Nephron progenitor cell (in vitro differentiated cells): ENCODE measurements around the gene DAP.

ENCODE experiments used
- DNase-seq: peaks from one replicate; pipeline ENCODE4 v3.0.0; 2021
- H3K27ac Mint-ChIP-seq: 2 replicates; pipeline ENCODE4 v1.8.0; 2021; ENCODE audit warnings: mild to moderate bottlenecking, moderate library complexity, mixed read lengths
- H3K27me3 Mint-ChIP-seq: 2 replicates; pipeline ENCODE4 v1.8.0; 2021; ENCODE audit warnings: mild to moderate bottlenecking, low read depth, mixed read lengths; ENCODE audit not compliant: poor library complexity
- H3K36me3 Mint-ChIP-seq: 2 replicates; pipeline ENCODE4 v1.8.0; 2021; ENCODE audit warnings: low read depth, mixed read lengths
- H3K4me1 Mint-ChIP-seq: 2 replicates; pipeline ENCODE4 v1.8.0; 2021; ENCODE audit warnings: mixed read lengths
- H3K4me3 Mint-ChIP-seq: 2 replicates; pipeline ENCODE4 v1.8.0; 2021; ENCODE audit warnings: mild to moderate bottlenecking, moderate library complexity, mixed read lengths
- H3K9me3 Mint-ChIP-seq: 2 replicates; pipeline ENCODE4 v1.8.0; 2021; ENCODE audit warnings: mild to moderate bottlenecking, moderate library complexity, mixed read lengths
- TF ChIP-seq, protein P1 (sequence below): fragments of 200-600 bp; sonication (generic); IDR thresholded peaks from 2 replicates; pipeline ENCODE4 v1.5.0; 2021; ENCODE audit warnings: antibody characterized with exemption

Gene DAP

GRCh38 chr5:10715605-10716290 is 45.3 kb downstream of the DAP start:
- Mint-ChIP-seq H3K27me3 (no peaks in the 10 kb centered on the region), H3K36me3 (peaks cover 93% of the 10 kb centered on the region), H3K4me1 (peaks cover 14% of the 10 kb centered on the region), H3K27ac (peak overlapping the region; percentile 15), H3K4me3 (no peak overlapping the region), H3K9me3 (peaks cover 4% of the 10 kb centered on the region)
- TF ChIP-seq, protein P1, sequence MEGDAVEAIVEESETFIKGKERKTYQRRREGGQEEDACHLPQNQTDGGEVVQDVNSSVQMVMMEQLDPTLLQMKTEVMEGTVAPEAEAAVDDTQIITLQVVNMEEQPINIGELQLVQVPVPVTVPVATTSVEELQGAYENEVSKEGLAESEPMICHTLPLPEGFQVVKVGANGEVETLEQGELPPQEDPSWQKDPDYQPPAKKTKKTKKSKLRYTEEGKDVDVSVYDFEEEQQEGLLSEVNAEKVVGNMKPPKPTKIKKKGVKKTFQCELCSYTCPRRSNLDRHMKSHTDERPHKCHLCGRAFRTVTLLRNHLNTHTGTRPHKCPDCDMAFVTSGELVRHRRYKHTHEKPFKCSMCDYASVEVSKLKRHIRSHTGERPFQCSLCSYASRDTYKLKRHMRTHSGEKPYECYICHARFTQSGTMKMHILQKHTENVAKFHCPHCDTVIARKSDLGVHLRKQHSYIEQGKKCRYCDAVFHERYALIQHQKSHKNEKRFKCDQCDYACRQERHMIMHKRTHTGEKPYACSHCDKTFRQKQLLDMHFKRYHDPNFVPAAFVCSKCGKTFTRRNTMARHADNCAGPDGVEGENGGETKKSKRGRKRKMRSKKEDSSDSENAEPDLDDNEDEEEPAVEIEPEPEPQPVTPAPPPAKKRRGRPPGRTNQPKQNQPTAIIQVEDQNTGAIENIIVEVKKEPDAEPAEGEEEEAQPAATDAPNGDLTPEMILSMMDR = no peak
- DNase-seq = no peak

GRCh38 chr5:10712574-10713366 is 48.3 kb downstream of the DAP start:
- H3K27me3 Mint-ChIP-seq = no peaks in the 10 kb centered on the region
- H3K4me1 Mint-ChIP-seq = peaks cover 16% of the 10 kb centered on the region
- peaks cover 71% of the 10 kb centered on the region for H3K36me3 Mint-ChIP-seq
- H3K4me3 Mint-ChIP-seq = no peak overlapping the region
- no peak for DNase-seq
- H3K9me3 Mint-ChIP-seq = peaks cover 4% of the 10 kb centered on the region
- H3K27ac Mint-ChIP-seq = no peak overlapping the region
- TF ChIP-seq, protein P1 = no peak

DNA sequence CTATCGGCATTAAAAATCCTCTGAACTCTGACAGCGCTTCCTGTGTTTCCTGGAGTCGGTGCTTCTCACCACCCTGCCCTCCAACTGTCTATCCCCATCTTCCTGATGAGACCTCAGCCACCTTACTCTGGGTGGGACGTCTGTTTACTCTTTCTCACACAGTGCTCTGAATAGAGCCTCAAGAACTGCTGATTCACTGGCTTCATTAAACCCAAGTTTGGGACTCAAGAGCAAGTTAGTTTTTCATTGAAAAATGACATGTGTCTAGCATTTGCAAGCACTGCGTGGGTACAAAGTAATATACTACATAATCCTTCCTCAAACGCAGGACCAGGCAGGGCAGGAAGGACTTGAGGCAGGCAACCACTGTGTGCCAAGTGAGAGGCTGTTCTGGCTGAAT is 49.5 kb downstream of the DAP start:
- H3K4me1 Mint-ChIP-seq = peaks cover 16% of the 10 kb centered on the region
- no peaks in the 10 kb centered on the region for H3K27me3 Mint-ChIP-seq
- H3K4me3 Mint-ChIP-seq = no peak overlapping the region
- peak overlapping the region; percentile 37 for H3K27ac Mint-ChIP-seq
- DNase-seq = no peak
- TF ChIP-seq, protein P1 = no peak
- H3K36me3 Mint-ChIP-seq = peaks cover 59% of the 10 kb centered on the region
- H3K9me3 Mint-ChIP-seq = no peaks in the 10 kb centered on the region

DNA sequence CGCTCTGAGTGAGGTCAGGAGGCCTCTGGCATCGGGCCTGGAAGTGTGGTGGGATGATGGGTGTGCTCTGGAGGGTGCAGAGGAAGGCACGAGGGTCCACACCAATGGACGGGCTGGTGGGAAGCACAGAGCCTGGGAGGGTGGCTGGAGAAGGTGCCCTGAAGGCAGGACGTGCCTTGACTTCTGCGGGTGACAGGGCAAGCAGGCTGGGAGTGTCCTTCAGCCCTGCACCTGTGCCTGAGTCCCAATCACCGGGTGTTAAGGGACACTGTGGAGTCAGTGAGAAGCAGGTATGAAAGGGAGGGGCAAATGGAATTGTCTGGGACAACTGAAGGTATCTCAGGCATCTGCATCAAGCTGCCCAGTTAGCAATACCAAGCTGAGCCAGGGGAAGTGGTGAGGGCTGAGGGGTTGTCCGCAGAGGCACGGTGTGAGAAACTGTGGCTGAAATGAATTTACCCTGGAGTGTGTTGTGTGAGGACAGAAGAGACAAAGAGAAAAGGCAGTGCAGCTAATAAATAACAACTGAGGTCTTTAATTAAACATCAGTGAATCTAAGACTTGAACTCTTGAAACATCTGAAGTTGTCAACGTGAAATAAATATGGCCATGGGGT is 50.4 kb downstream of the DAP start:
- Mint-ChIP-seq H3K9me3 (no peaks in the 10 kb centered on the region), H3K27me3 (no peaks in the 10 kb centered on the region), H3K36me3 (peaks cover 49% of the 10 kb centered on the region), H3K4me3 (no peak overlapping the region), H3K4me1 (peaks cover 15% of the 10 kb centered on the region), H3K27ac (peak overlapping the region; percentile 75)
- DNase-seq = no peak
- TF ChIP-seq, protein P1 = no peak

GRCh38 chr5:10709933-10710332 is 51.1 kb downstream of the DAP start:
- Mint-ChIP-seq H3K36me3 (peaks cover 49% of the 10 kb centered on the region), H3K4me1 (peaks cover 20% of the 10 kb centered on the region), H3K27ac (peak overlapping the region; percentile 40), H3K27me3 (no peaks in the 10 kb centered on the region), H3K9me3 (no peaks in the 10 kb centered on the region), H3K4me3 (no peak overlapping the region)
- no peak for DNase-seq
- TF ChIP-seq, protein P1 = no peak
